GM15510 (cell line): ENCODE data around the gene RASEF.

Source experiments
- POLR2A ChIP-seq: IDR thresholded peaks from 3 replicates; pipeline ENCODE4 v1.6.1; 2011; ENCODE audit warnings: borderline replicate concordance; ENCODE audit not compliant: insufficient read length; ENCODE audit errors: extremely low read depth

Gene RASEF

GRCh38 chr9:83062651-83063527 is at the start of gene RASEF:
TSS of gene RASEF (minus strand) at chr9:83063142. CDS start at chr9:83062867, 275 bp downstream.
- TF ChIP-seq POLR2A: no peak

DNA sequence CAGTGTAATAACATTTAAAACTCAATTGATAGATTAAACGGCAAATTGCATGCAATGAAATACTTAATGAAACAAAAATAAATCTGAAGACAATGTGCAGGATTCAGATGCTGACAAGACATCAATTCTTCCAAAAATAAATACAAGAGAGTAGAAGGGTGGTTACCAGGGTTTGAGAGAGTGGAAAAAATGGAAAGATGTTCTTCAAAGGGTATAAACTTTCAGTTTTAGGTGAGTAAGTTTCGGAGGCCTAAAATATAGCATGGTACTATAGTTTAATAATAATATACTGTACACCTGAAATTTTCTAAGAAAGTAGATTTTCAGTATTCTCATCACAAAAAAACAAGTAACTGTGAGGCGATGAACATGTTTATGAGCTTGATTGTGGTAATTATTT is 48.2 kb upstream of the RASEF start:
- TF ChIP-seq POLR2A: no peak

GRCh38 chr9:83109296-83109695 is 46.4 kb upstream of the RASEF start:
- no peak for TF ChIP-seq POLR2A

DNA sequence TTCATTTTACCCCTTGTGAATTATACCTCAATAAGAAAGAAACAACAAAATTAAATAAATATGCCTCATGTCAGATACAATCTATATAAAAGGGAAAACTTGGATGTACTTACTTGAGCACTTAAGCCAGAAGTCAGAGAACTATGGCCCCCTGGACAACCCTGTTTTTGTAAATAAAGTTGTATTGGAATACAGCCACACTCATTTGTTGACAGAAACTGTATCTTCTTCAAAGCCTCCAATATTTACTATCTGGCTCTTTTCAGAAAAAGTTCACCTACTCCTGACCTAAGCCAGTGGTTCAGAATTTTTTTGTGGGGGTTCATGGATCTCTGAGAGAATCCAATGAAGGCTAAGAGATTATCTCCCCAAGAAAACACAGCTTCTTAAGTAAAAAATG is 45.3 kb upstream of the RASEF start:
- TF ChIP-seq POLR2A: no peak

DNA sequence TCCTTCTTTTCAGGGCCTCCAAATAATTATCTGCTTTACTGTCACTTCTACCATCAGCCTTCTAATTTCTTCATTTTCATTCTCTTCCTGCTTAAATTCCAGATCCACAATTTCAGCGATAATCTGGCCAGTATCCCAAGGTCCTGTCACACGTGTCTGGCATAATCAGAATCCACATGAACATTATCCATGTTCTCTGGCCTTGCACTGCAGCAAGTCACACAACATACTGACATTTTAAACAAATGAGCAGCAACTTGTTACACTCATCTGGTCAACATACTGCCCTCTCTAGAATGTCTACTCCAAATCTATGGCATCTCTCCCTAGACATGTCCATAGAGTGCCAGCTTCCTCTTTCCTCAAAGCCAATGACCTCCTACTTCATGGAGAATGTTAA is 43.8 kb upstream of the RASEF start:
- no peak for TF ChIP-seq POLR2A

- TF ChIP-seq POLR2A: no peak
Observed at GRCh38 chr9:83106263-83106662, 43.3 kb upstream of the RASEF start.

DNA sequence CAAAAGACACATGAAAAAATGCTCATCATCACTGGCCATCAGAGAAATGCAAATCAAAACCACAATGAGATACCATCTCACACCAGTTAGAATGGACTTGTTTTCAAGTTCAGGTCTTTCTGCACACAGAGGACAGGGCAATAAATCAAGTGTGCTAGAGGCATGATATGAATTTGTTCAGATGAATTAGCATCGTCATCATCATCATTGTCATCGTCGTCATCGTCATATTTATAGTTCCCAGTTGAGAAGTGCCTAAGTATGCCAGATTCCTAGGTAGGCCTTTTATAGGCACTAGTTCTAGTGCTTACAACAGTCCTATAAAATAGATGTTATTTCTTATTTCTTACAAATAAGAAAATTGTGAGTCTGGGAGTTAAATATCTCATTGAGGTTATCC is 34.7 kb upstream of the RASEF start:
- TF ChIP-seq POLR2A: no peak

GRCh38 chr9:83081846-83082245 is 18.9 kb upstream of the RASEF start:
- TF ChIP-seq POLR2A: no peak

- TF ChIP-seq POLR2A: no peak
Observed at GRCh38 chr9:83081010-83081409, 18.1 kb upstream of the RASEF start.

DNA sequence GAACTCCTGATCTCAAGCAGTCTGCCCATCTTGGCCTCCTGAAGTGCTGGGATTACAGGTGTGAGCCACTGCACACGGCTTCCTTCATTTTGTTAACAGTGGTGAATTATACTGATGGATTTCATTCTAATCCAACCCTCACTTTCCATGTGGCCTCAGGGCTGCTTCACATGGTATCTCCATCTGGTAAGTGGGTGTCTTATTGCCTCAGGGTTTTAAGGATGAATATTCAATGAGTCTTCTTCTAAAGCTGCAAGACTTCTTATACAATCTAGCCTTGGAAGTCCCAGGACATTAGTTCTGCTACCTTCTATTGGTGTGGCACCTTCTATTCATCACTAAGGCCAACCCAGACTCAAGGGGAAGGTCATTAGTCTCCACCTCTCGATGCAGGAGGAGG is 8.7 kb upstream of the RASEF start:
- no peak for TF ChIP-seq POLR2A

- TF ChIP-seq POLR2A: no peak
Observed at GRCh38 chr9:83070261-83070660, 7.3 kb upstream of the RASEF start.

GRCh38 chr9:83069651-83070050 is 6.7 kb upstream of the RASEF start:
- no peak for TF ChIP-seq POLR2A

DNA sequence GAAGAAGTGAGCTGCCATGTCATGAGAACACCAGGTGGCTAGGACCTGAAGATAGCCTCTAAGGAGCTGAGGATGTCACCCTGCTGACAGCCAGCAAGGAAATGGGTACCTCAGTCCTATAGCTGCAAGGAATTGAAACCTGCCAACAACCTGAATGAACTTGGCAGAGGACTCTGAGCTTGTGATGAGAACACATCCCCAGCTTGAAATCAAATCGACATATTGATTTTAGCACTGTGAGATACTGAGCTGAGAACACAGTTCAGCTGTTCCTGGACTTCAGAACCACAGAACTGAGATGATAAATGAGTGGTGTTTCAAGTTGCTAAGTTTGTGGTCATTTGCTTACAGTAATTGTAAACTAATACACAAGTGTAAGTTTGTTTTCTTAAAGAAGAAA is 5.5 kb upstream of the RASEF start:
- TF ChIP-seq POLR2A: no peak

GRCh38 chr9:83067579-83067978 is 4.6 kb upstream of the RASEF start:
- TF ChIP-seq POLR2A: no peak

GRCh38 chr9:83066771-83067170 is 3.8 kb upstream of the RASEF start:
- TF ChIP-seq POLR2A: no peak

GRCh38 chr9:83065233-83065632 is 2.3 kb upstream of the RASEF start:
- no peak for TF ChIP-seq POLR2A
